ENCODE measurements around the gene ANTXR1. TPM values are rescaled to one million over a fixed set of nuclear protein-coding genes. Genes with fewer than 3 reads are reported as not detected.

The ANTXR1 gene
- total and polyA plus RNA-seq, 2 of the 8 experiments (the other 6 are each of a cell fraction or from before 2014, with no cell fraction given), result 15.8 to 44.3 TPM

GRCh38 chr2:69090820-69091219 lies 77.8 kb downstream of the ANTXR1 start (continued):
- TF ChIP-seq SRF (IDR thresholded peaks at IDR 0.05; ENCODE audit: low read depth, low read length) (no peak), ATF3 (IDR thresholded peaks at IDR 0.05; ENCODE audit: insufficient read depth, low read depth, low read length) (no peak), TAF1 (IDR thresholded peaks at IDR 0.05; ENCODE audit: low read depth, low read length) (no peak)

All from H1 (cell line).